NCI-H345 (cell line): ENCODE data around the gene CELF4.
A peak's percentile ranks its signal among the peaks of the same experiment; 100 is the strongest.

Source experiments
- DNase-seq: peaks from one replicate; lab custom pipeline; 2025; lab: John Stamatoyannopoulos, UW

The CELF4 gene

GRCh38 chr18:37225279-37225678 is 340.3 kb downstream of the CELF4 start:
- peak; percentile 60 for DNase-seq

GRCh38 chr18:37222999-37223378 is 342.6 kb downstream of the CELF4 start:
- no peak for DNase-seq

- DNase-seq = no peak
These were observed 343.1 kb downstream of the CELF4 start for GRCh38 chr18:37222354-37222998.

- no peak for DNase-seq
These were observed 346.3 kb downstream of the CELF4 start for GRCh38 chr18:37219257-37219656.

- DNase-seq = no peak
These were observed 347.5 kb downstream of the CELF4 start for GRCh38 chr18:37218022-37218590.

- no peak for DNase-seq
These were observed 354.8 kb downstream of the CELF4 start for GRCh38 chr18:37210781-37211180.

GRCh38 chr18:37207343-37207742 is 358.3 kb downstream of the CELF4 start:
- DNase-seq = no peak

GRCh38 chr18:37199741-37200140 is 365.9 kb downstream of the CELF4 start:
- no peak for DNase-seq
